NB4 (cell line): ENCODE data around the gene EIF1.

Experiments
- CTCF ChIP-seq: IDR thresholded peaks from one replicate; pipeline ENCODE4 v1.5.1; 2012; ENCODE audit warnings: low read depth, low read length
- MAX ChIP-seq: IDR thresholded peaks from 2 replicates; pipeline ENCODE4 v1.6.1; 2011; ENCODE audit warnings: low read depth, low read length
- MYC ChIP-seq: IDR thresholded peaks from 2 replicates; pipeline ENCODE4 v1.6.1; 2011; ENCODE audit warnings: low read depth, low read length
- POLR2A ChIP-seq: IDR thresholded peaks from 2 replicates; pipeline ENCODE4 v1.6.1; 2011; ENCODE audit warnings: mild to moderate bottlenecking; ENCODE audit not compliant: insufficient read length; ENCODE audit errors: extremely low read depth

- TF ChIP-seq CTCF (no peak), POLR2A (no peak), MAX (no peak), MYC (no peak)
Measured at GRCh38 chr17:41649923-41650519, 38.7 kb upstream of the EIF1 start.
